ENCODE results near the gene POMT2.
A peak's percentile ranks its signal among the peaks of the same experiment; 100 is the strongest.

The POMT2 gene

GRCh38 chr14:77306851-77307496 lies 13.7 kb downstream of the POMT2 start:
- H3K9me3 ChIP-seq = no peaks in the 10 kb centered on the region
- H3K36me3 ChIP-seq = peaks cover 0 to 25% (median 23%) of the 10 kb centered on the region in 3 donors
- intact Hi-C loops (cut with DNase I; ENCODE audit: low total_unique reads) = no loop called here
- H3K27ac ChIP-seq = peak overlapping the region; percentile 30 to 47
- no peak for DNase-seq
- TF ChIP-seq, protein P1, sequence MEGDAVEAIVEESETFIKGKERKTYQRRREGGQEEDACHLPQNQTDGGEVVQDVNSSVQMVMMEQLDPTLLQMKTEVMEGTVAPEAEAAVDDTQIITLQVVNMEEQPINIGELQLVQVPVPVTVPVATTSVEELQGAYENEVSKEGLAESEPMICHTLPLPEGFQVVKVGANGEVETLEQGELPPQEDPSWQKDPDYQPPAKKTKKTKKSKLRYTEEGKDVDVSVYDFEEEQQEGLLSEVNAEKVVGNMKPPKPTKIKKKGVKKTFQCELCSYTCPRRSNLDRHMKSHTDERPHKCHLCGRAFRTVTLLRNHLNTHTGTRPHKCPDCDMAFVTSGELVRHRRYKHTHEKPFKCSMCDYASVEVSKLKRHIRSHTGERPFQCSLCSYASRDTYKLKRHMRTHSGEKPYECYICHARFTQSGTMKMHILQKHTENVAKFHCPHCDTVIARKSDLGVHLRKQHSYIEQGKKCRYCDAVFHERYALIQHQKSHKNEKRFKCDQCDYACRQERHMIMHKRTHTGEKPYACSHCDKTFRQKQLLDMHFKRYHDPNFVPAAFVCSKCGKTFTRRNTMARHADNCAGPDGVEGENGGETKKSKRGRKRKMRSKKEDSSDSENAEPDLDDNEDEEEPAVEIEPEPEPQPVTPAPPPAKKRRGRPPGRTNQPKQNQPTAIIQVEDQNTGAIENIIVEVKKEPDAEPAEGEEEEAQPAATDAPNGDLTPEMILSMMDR (IDR thresholded peaks at IDR 0.05) = no peak
- H3K27me3 ChIP-seq = no peaks in the 10 kb centered on the region
- H3K4me1 ChIP-seq = peaks cover 0 to 32% (median 21%) of the 10 kb centered on the region in 4 donors
- H3K4me3 ChIP-seq = no peak overlapping the region

- Histone ChIP-seq H3K27me3 (no peaks in the 10 kb centered on the region), H3K27ac (peak overlapping the region; percentile 30 to 47), H3K4me1 (peaks cover 0 to 34% (median 22%) of the 10 kb centered on the region in 4 donors), H3K36me3 (peaks cover 0 to 31% (median 23%) of the 10 kb centered on the region in 3 donors), H3K4me3 (no peak overlapping the region), H3K9me3 (no peaks in the 10 kb centered on the region)
- TF ChIP-seq, protein P1 (IDR thresholded peaks at IDR 0.05) = no peak
- DNase-seq = no peak
- intact Hi-C loops (cut with DNase I; ENCODE audit: low total_unique reads) = no loop called here
Measured at GRCh38 chr14:77306416-77306815, 14.3 kb downstream of the POMT2 start.

- H3K27ac ChIP-seq = peak overlapping the region in 1 of 2 donors; percentile 47
- intact Hi-C loops (cut with DNase I; ENCODE audit: low total_unique reads) = no loop called here
Measured at GRCh38 chr14:77305696-77306095, 15.0 kb downstream of the POMT2 start.

DNA sequence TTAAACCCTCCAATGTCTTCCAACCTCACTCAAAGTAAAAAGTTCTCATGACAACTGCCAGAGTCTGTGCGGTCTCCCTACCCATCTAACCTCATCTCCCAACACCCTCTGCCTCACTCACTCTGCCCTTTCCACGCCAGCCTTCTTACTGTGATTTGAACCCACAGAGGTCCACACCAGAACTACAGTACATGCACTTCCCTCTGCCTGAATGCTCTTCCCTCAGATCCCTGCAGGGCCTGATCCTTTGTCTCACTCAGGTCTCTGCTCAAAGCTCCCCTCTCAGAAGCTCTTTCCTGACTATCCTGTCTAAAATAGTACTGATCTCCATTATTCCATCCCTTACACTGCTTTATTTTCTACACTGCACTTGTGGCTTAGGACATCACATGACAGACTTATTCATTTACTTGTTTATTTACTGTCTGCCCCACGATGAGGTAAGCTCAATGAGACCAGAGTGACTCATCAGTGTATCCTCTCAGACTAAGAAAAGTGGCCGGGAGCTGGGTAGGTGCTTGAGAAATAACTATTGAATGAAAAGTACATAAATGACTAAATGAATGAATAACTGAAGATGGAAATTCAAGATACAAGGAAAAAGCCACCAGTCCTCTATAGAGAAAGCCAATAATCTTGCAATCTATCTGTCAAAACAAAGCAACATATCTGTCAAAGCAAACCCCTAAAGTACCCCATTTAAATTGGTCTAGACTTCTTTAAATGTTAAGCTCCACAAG lies 17.1 kb downstream of the POMT2 start:
- no peak overlapping the region for H3K4me3 ChIP-seq
- peaks cover under 1 to 59% (median 23%) of the 10 kb centered on the region in 3 donors for H3K36me3 ChIP-seq
- H3K27me3 ChIP-seq = no peaks in the 10 kb centered on the region
- no peak overlapping the region for H3K27ac ChIP-seq
- no peaks in the 10 kb centered on the region for H3K9me3 ChIP-seq
- TF ChIP-seq, protein P1 (IDR thresholded peaks at IDR 0.05) = no peak
- intact Hi-C loops (cut with DNase I; ENCODE audit: low total_unique reads) = no loop called here
- DNase-seq = peak in 1 of 2 donors; percentile 41
- peaks cover 0 to 37% (median 25%) of the 10 kb centered on the region in 4 donors for H3K4me1 ChIP-seq

More at GRCh38 chr14:77305696-77306095, 15.0 kb downstream of the POMT2 start:
- peaks cover 0 to 38% (median 23%) of the 10 kb centered on the region in 3 donors for H3K36me3 ChIP-seq
- DNase-seq = no peak
- H3K4me3 ChIP-seq = no peak overlapping the region
- H3K27me3 ChIP-seq = no peaks in the 10 kb centered on the region
- H3K4me1 ChIP-seq = peaks cover 0 to 37% (median 25%) of the 10 kb centered on the region in 4 donors
- TF ChIP-seq, protein P1 (IDR thresholded peaks at IDR 0.05) = no peak
- no peaks in the 10 kb centered on the region for H3K9me3 ChIP-seq

DNA sequence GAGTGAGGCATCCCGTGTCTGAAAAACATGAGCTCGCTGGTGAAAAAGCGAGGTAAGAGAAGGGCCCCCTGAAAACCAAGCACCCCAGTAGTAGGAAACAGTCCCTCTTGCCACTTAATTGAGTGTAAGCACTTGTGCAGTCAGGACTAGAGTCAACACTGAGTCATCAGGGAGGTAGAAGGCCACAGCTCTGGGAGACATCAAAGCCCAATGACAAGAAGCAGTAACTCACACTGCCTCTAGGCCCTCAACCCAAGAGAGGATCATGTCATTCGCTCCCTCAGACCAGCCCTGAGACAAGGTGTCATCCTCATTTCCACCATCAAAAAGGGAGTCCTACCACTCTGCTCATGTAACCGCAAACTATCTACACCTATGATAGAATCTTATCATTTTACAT lies 17.8 kb downstream of the POMT2 start:
- TF ChIP-seq, protein P1 (IDR thresholded peaks at IDR 0.05) = no peak
- Histone ChIP-seq H3K4me3 (no peak overlapping the region), H3K27ac (no peak overlapping the region), H3K27me3 (no peaks in the 10 kb centered on the region), H3K36me3 (peaks cover 6 to 66% (median 30%) of the 10 kb centered on the region in 3 donors), H3K4me1 (peaks cover 0 to 36% (median 25%) of the 10 kb centered on the region in 4 donors), H3K9me3 (no peaks in the 10 kb centered on the region)
- no peak for DNase-seq
- intact Hi-C loops (cut with DNase I; ENCODE audit: low total_unique reads) = no loop called here
